Measurements from ENCODE around the gene TMCO4.
A peak's percentile ranks its signal among the peaks of the same experiment; 100 is the strongest.

TMCO4 gene

DNA sequence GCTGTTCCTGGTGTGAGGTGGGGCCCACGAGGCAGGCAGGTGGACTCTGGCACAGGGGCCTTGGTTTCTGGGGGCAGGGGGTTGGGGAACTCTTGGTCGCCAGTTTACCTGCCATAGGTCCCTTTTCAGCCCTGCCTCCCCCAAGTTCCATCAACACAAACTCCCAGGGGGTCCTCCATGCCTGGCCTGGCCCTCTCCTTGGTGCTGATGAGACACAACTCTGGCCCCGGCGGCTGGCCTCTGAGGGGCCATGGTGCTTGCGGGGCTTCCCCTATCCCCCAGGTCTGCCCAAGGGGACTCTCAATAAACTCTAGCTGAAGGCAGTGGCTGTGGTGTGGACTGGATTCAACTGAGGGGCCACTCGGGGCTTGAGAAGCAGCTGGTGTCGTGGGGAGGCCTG lies 119.1 kb downstream of the TMCO4 start:
- no peak for DNase-seq

DNA sequence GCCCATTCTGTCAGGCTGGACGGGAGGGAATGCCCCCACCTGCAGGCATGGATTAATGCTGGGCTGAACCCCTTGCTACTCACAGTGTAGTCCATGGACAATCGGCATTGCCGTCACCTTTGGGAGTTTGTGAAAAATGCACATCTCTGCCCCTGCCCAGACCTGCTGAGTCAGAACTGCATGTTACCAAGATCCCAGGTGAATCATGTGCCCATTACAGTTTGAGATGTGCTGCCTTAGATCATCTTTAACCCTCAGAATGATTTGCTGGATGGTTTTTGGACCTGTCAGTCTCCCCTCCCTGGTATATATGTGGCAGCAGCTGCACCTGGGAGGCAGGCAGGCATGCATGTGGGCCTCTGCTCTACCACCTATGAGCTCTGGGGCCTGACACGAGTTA lies 120.0 kb downstream of the TMCO4 start:
- DNase-seq, result no peak

- DNase-seq, result no peak
Observed at GRCh38 chr1:19678931-19679453, 120.7 kb downstream of the TMCO4 start.

DNA sequence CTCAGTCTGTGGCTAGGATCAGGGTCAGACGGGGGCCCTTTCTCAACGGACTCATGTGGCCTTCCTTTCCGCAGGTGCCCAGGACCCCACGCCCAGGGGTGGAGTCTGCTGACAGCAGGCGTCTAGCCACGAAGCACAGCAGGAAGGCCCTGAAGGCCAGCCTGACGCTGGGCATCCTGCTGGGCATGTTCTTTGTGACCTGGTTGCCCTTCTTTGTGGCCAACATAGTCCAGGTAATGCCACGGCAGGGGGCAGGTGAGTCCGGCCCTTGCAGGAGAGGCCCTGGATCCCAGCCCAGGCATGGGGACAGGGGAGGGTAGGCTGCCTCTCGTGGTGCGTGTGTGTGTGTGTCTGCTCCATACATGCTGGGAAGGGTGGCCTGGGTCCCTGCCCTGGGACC lies 121.2 kb downstream of the TMCO4 start:
- no peak for DNase-seq

- no peak for DNase-seq
Observed at GRCh38 chr1:19676438-19676922, 123.2 kb downstream of the TMCO4 start.

- DNase-seq, result no peak
Observed at GRCh38 chr1:19675797-19676196, 123.9 kb downstream of the TMCO4 start.

GRCh38 chr1:19672237-19672636 lies 127.5 kb downstream of the TMCO4 start:
- no peak for DNase-seq

DNA sequence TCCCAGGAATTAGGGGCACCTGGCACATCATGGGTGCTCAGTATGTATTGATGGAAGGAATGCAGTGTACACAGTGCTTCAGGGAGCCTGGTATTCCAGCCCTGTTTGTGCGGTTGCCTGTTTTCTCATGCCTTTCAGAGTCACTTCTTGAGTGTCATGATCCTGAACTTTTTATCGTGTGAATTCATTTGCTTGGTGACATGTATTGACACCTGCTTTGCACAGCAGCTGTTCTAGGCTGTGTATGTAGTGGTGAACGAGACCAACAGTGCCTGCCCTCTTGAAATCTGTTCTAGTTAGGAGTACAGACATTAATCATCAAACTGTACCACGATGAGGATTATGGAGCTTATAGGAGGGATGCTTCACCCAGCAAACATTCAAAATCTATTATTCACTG lies 128.9 kb downstream of the TMCO4 start:
- no peak for DNase-seq

DNA sequence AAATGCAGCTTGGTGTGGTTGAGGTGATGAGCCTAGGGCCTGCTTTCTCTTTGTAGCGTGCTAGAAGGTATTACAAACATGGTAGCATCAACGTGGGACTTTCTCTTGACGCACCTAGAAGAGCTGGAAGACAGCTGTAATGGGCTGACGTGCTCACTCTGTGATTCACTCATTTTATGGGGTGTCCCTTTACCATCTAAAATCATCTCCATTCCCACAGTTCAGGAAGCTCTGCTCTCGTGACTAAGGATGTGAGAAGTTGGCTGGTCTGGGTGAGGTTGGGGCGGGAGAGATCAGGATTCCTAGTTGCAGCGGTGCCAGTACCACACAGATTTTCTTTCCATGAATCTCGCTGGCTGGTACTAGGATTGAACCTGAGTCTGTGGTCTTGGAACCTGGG lies 130.8 kb downstream of the TMCO4 start:
- no peak for DNase-seq

- DNase-seq, result no peak
Observed at GRCh38 chr1:19665496-19666465, 133.9 kb downstream of the TMCO4 start.

DNA sequence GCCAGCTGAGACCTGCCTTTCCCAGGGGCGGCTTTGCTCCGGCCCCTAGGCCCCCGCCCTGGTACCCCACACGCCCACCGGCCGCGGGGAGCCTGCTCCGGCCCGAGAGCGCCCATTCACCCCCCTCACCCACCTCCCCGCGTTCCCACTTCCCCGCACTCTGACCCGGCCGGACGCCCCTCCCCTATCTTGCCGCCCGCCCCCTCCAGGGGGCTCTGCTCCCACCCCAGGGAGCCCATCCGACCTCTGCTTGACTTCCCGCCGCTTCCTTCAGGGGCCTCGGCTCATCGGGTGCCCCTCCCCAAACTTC lies 134.6 kb downstream of the TMCO4 start:
- no peak for DNase-seq

- peak in 1 of 2 donors; percentile 52 for DNase-seq
Observed at GRCh38 chr1:19664453-19665185, 135.1 kb downstream of the TMCO4 start, which contains the start of gene HTR6. Gene HTR6 (plus strand): TSS chr1:19664875. CDS start chr1:19665754, 879 bp downstream.

DNA sequence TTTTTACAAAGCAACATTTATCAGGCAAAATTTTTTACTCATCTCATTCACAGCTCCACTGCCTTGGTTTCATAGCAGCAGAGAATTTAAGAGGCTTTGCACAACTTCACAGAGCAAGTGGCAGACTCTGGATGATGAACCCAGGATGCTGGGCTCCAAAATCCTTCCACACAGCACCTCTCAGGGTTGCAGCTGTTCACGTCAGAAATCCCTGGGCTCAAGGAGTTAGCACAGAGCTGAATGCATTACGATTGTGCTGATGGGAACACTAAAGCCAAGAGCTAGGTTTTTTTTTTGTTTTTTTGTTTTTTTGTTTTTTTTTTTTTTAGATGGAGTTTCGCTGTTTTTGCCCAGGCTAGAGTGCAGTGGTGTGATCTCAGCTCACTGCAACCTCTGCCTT lies 137.4 kb downstream of the TMCO4 start:
- DNase-seq, result no peak

- peak; percentile 22 to 74 for DNase-seq
Observed at GRCh38 chr1:19661721-19662228, 137.9 kb downstream of the TMCO4 start.

DNA sequence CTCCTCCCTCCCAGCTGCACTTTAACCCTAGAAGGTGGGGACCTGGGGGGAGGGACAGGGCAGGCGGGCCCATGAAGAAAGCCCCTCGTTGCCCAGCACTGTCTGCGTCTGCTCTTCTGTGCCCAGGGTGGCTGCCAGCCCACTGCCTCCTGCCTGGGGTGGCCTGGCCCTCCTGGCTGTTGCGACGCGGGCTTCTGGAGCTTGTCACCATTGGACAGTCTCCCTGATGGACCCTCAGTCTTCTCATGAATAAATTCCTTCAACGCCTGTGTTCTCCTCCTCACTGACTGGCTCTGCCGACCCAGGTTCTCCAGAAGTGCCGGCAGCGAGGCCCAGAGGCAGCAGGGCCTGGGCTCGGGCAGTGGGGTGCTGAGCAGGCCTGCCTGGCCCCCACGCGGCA lies 141.5 kb downstream of the TMCO4 start:
- no peak for DNase-seq

- no peak for DNase-seq
Observed at GRCh38 chr1:19657511-19657910, 142.2 kb downstream of the TMCO4 start.

DNA sequence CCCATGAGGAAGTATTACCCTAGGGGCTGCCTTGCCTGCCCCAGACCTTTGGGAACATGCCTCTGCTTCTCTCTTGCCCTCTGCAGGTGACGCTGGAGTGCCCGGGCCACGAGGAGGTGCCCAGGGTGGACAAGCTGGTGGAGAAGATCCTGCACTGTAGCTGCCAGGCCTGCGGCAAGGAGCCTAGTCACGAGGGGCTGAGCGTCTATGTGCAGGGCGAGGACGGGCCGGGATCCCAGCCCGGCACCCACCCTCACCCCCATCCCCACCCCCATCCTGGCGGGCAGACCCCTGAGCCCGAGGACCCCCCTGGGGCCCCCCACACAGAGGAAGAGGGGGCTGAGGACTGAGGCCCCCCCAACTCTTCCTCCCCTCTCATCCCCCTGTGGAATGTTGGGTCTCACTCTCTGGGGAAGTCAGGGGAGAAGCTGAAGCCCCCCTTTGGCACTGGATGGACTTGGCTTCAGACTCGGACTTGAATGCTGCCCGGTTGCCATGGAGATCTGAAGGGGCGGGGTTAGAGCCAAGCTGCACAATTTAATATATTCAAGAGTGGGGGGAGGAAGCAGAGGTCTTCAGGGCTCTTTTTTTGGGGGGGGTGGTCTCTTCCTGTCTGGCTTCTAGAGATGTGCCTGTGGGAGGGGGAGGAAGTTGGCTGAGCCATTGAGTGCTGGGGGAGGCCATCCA lies 142.8 kb downstream of the TMCO4 start:
- DNase-seq, result no peak

DNA sequence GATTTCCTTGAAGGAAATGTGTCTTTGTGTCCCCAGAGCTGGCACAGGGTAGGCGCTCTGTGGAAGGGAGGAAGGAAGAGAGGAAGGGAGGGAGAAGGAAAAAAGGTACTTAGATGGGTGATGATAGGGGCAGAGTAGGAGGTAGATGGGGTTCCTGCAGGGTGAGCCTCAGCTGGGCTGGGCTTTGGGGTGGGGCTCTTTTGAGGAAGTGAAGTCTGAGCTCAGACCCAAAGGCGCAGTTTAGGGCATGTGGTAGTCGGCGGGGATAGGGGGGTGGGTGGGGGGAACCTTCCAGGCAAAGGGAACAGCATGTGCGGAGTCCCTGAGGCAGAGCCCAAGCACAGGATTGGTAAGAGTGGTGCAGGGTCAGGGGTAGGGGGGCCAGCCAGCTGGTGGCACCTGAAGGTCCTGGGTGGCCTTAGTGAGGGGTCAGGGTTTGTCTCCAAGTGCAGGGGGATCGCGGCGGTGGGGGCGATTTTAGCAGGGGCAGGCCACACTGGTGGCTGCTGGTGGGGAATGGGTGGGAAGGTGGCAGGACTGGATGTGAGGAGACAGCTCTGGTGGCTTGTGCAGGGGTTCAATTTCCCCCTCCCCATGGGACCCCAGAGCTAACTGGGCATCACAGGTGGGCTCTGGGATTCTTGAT lies 143.5 kb downstream of the TMCO4 start:
- no peak for DNase-seq

- no peak for DNase-seq
Observed at GRCh38 chr1:19655718-19656080, 144.0 kb downstream of the TMCO4 start.

GRCh38 chr1:19654886-19655717 lies 144.6 kb downstream of the TMCO4 start:
- no peak for DNase-seq

- no peak for DNase-seq
Observed at GRCh38 chr1:19654386-19654785, 145.3 kb downstream of the TMCO4 start.
